Body of pancreas (tissue), 4 donors: ENCODE measurements around the gene GALNT5.

Source experiments
- POLR2A ChIP-seq, 3 donors: fragments of 450-650 bp; IDR thresholded peaks; one replicate each; pipeline ENCODE4 v1.6.1; 2016; ENCODE audit warnings: antibody characterized with exemption in 3 of 3, mild to moderate bottlenecking in 2 of 3
- TF ChIP-seq, protein P1 (sequence below), 7 experiments: fragments of 450-650 bp in 4 of 7; fragments of 200-600 bp in 3 of 7; sonication (generic) in 3 of 7; IDR thresholded peaks; one replicate each; pipeline ENCODE4 v1.5.1; 2016 to 2019; ENCODE audit warnings: antibody characterized with exemption in 7 of 7

DNA sequence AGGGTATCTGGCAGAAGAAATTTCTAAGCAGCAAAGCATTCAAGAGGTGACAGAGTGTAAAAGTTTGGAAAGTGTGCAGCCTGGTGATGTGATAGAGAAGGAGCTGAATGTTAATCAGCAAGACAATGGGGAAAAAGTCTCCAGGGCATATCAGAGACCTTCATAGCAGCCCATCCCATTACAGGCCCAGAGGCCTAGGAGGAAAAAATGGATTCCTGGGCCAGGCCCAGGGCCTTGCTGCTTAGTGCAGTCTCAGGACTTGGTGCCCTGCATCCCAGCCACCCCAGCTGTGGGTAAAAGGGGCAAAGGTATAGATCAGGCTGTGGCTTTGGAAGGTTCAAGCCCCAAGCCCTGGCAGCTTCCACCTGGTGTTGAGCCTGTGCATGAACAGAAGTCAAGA lies 104.0 kb downstream of the GALNT5 start:
- TF ChIP-seq, protein P1, sequence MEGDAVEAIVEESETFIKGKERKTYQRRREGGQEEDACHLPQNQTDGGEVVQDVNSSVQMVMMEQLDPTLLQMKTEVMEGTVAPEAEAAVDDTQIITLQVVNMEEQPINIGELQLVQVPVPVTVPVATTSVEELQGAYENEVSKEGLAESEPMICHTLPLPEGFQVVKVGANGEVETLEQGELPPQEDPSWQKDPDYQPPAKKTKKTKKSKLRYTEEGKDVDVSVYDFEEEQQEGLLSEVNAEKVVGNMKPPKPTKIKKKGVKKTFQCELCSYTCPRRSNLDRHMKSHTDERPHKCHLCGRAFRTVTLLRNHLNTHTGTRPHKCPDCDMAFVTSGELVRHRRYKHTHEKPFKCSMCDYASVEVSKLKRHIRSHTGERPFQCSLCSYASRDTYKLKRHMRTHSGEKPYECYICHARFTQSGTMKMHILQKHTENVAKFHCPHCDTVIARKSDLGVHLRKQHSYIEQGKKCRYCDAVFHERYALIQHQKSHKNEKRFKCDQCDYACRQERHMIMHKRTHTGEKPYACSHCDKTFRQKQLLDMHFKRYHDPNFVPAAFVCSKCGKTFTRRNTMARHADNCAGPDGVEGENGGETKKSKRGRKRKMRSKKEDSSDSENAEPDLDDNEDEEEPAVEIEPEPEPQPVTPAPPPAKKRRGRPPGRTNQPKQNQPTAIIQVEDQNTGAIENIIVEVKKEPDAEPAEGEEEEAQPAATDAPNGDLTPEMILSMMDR (IDR thresholded peaks at IDR 0.05) = no peak
- TF ChIP-seq POLR2A (IDR thresholded peaks at IDR 0.05) = no peak
